HG03469 (cell line): Measurements from ENCODE around the gene TPGS1.

Source experiments
- ATAC-seq: cut with Tn5 transposase; IDR thresholded peaks from one replicate; pipeline ENCODE4 v1.9.1; 2021; ENCODE audit warnings: mild to moderate bottlenecking, moderate library complexity, moderate number of reproducible peaks; ENCODE audit not compliant: unreplicated experiment

Gene TPGS1

GRCh38 chr19:507286-508203, at the start of gene TPGS1:
TSS of gene TPGS1 (plus strand) at chr19:507497. CDS start at chr19:507507, 10 bp downstream.
- ATAC-seq = peak; percentile 29

GRCh38 chr19:457636-458035, 49.7 kb upstream of the TPGS1 start:
- ATAC-seq = no peak

DNA sequence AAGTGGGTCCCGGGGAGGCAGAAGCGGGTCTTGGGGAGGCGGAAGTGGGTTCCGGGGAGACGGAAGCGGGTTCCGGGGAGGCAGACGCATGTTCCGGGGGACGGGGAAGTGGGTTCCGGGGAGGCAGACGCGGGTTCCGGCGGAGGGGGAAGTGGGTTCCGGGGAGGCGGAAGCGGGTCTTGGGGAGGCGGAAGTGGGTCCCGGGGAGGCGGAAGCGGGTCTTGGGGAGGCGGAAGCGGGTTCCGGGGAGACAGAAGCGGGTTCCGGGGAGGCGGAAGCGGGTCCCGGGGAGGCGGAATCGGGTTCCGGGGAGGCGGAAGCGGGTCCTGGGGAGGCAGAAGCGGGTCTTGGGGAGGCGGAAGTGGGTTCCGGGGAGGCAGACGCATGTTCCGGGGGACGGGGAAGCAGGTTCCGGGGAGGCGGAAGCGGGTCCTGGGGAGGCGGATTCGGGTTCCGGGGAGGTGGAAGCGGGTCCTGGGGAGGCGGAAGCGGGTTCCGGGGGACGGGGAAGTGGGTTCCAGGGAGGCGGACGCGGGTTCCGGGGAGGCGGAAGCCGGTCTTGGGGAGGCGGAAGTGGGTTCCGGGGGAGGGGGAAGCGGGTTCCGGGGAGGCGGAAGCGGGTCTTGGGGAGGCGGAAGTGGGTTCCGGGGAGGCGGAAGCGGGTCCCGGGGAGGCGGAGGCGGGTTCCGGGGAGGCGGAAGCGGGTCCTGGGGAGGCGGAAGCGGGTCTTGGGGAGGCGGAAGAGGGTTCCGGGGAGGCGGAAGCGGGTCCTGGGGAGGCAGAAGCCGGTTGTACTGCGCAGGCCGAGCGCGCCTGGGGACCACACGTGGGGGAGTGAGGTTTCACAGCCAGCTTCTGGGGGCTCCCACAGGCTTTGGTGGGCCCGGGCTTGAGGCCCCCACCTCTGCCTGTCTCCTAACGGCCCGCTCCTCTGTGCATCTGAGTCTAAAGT, 48.9 kb upstream of the TPGS1 start:
- ATAC-seq = no peak

DNA sequence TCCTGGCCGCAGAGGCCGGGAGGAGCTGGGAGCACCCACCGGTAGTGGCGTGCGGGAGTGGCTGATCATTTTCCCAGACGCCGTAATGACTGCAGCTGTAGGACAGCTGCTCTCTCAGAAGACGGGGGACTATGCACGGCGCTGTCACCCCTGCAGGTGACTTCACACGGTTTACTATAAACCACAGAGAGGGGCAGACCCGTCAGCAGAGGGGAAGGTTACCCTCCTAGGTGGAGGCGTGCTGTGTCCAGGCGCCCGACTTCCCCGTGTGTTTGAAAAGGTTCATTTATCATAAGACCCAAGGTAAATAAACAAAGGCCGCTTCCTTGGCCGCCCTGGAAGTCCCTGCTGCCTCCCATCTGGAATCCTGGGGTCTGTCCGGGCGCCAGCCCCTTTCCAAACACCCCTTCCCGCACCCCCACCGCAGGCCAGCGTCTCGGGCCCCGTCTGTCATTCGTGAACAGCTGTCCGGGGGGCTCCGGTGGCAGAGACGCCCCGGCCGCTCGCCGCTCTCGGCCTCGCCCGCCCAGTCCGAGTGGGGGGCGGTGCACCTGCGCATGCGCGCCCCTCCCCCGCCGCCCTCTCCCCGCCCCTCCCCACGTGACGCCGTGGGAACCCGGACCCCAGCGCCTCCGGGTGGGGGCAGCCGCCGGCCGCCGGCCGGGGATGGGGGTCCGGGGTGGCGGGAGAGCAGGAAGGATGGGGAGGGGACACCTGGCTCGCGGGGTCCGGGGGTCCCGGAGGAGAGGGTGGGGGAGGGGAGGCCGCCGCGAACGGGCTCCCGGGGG, 47.4 kb upstream of the TPGS1 start:
- no peak for ATAC-seq

DNA sequence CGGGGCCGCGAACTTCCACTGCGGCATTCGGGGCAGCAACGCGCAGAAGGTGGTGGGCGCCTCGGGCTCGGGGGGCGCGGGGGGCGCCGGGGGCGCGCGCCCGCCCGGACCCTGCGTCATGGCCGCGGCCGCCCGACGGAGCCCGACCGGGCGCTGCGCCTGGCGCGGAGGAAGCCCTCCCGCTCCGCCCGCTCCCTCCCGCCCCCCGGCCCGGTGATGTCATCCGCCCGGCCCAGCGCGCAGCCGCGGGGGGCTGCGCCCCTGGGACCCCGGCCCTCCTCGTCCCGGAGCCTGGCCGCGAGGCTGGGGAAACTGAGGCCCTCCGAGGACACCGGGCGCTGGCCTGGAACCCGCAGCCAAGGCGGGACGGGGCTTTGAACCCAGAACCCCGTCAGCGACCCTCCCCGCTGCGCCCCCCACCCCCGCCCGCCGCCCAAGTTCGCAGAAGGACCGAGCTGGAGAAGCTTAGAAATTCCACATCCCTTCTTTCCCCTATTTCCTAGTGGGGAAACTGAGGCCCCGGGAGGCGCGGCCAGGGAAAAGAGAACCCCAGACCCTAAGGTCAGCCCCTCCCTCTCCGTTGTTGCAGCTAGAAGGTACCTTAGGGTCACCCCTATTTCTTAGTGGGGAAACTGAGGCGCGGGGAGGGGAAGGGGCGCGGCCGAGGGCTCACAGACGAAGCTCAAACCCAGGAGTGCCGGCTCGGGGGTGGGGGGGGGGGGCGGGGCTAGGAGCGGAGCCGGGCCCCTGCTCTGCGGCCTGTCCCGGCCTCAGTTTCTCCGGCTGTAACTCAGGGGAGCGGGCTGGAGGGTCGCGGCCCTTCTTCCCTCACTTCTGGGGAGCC, 46.2 kb upstream of the TPGS1 start, which contains the start of gene SHC2:
TSS of gene SHC2 (minus strand) at position 157 of the 844 bp plus-strand sequence. CDS start at position 120, 37 bp downstream.
- no peak for ATAC-seq

GRCh38 chr19:461721-462551, 45.4 kb upstream of the TPGS1 start:
- ATAC-seq = no peak

GRCh38 chr19:463483-464207, 43.7 kb upstream of the TPGS1 start:
- no peak for ATAC-seq

DNA sequence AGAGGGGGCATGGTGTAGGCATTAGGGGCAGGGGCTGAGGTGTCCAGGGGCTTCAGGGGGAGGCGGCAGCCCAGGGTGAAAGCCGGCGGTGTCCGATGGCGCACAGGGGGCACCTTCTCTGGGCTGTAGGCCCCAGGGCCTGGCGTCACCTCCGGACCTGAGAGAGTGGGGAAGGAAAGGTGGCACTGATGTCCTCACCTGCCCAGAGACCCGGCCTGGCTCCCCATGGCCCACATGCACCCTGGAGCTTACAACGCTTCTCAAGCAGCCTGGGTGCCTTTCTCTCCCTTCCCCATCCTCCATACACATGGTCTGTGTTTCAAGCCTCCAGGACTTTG, 43.1 kb upstream of the TPGS1 start:
- no peak for ATAC-seq

GRCh38 chr19:465056-465816, 42.1 kb upstream of the TPGS1 start:
- ATAC-seq = no peak

DNA sequence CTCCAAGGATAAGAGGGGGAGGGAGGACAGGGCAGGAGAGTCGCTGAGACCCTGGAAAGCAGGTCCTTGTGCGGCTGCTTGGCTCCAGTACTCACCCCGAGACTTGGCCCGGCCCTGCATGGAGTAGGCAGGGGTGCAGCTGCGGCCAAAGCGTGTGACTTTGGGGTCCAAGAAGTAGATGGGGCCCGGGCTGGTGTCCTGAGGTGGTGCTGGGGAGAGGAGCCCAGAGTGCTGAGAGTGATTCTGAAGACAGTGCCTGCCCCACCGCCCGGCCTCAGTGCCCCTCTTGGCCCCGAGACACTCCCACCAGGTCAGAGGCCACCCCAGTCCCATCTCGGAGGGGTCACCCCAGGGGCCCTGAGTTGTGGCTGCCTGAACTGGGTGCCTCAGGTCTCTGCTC, 39.7 kb upstream of the TPGS1 start:
- no peak for ATAC-seq

DNA sequence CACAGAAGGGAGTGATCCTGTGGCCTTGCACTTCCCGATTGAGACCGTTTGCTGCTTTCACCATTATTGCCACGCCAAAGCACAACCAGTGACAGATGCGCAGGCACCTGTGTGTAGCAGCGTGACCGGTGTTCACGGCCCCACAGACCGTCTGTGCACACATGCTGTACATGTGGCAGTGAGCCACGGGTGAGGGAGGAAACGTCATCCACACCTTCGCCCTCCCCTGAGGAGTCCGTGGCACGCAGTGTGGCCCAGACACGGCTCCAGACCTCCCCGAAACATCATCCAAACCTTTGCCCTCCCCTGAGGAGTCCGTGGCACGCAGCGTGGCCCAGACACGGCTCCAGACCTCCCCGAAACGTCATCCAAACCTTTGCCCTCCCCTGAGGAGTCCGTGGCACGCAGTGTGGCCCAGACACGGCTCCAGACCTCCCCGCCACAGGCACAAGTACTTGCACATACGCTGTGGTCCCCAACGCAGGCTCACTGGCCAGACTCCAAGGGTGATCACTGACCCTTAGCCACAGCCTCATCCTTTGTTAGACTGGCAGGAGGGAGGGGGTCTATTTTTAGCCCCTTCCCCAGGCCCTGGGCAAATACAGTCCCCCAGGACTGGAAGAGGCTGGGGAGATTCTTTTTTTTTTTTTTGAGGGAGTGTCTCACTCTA, 38.6 kb upstream of the TPGS1 start:
- no peak for ATAC-seq

- ATAC-seq = no peak
Measured at GRCh38 chr19:469833-470232, 37.5 kb upstream of the TPGS1 start.

DNA sequence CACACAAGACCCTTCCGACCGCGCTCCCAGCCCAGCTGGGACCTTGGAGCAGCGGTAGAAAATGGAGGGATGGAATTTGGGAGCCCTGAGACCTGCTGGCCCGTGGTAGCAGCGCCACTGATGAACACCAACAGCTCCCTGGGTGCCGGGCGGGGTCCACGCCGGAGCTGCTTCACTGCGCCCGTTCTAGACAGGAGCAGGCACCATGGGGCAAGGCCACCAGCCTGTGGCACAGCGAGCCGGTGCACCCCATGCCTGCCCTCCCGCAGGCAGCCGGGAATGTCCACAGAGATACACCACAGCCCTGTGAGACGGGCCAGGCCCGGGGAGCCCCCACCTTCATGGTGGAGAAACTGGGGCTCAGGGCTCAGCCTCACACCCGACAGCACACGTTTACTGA, 36.6 kb upstream of the TPGS1 start:
- ATAC-seq = no peak

GRCh38 chr19:472005-472858, 35.1 kb upstream of the TPGS1 start:
- no peak for ATAC-seq

DNA sequence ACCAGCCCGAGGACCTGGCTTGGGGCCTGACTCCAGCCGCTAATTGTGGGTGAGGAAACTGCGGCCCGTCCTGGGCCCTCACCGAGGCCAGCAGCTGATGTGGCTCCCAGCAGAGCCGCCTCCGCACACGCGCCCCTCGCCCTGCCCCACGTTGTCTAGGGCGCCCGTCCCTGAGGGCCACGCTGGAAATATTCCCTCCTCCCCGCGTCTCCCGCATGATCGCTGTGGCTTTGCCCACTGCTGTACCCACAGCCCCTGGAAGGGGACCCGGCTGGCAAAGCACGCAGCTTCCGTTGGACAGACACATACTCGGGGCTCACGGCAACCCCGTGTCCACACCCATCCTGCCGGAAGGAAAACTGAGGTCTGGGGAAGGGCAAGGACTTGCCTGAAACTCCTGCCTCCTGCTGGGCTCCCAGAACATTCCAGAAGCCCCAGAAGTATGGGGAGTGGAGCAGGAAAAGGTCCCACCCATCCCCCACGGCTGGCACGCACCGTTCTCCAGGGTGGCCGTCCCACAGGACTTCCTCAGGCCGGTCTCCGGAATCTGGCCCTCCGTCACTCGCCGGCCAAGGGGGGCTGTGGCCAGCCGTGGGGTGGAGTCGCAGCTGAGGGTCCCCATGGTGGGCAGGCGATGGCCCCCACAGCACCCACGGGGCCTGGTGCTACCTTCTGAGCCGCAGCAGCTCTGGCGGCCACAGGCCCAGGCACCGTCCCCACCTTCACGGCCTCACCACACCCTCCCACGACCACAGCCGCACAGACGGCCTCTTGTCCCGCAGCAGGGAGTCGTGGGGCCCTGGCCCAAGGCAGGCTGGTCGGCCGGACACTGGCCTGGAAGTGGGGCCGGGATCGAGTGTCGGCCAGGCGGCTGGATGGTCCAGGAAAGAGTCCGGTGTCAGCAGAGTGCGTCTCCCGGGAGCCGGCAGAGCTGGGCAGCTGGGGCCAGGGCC, 32.9 kb upstream of the TPGS1 start:
- no peak for ATAC-seq
